WTC11 (cell line): Measurements from ENCODE around the gene SECISBP2L. TPM values are rescaled to one million over a fixed set of nuclear protein-coding genes. Genes with fewer than 3 reads are reported as not detected.

Experiments used
- ATAC-seq: fragments of 200-7000 bp; cut with Tn5 transposase; 2 replicates; pipeline ENCODE4 v1.10.0; 2021; ENCODE audit warnings: mild to moderate bottlenecking, moderate library complexity
- CTCF ChIA-PET: fragments of 300-600 bp; sonication (Branson Sonifier 250); formaldehyde crosslinking; loops from one replicate; lab custom pipeline; 2021; ENCODE audit warnings: antibody characterized with exemption; lab: Charles Lee
- POLR2A ChIA-PET: fragments of 350-600 bp; sonication (Branson Sonifier 250); formaldehyde crosslinking; loops from one replicate; lab custom pipeline; 2021; ENCODE audit warnings: antibody characterized with exemption; lab: Charles Lee
- DNase-seq: peaks from one replicate; pipeline ENCODE4 v3.0.0; 2021; ENCODE audit warnings: low spot score
- H3K27ac Mint-ChIP-seq: 2 replicates; pipeline ENCODE4 v1.8.0; 2021; ENCODE audit warnings: mixed read lengths
- H3K27me3 Mint-ChIP-seq: 2 replicates; pipeline ENCODE4 v1.8.0; 2021; ENCODE audit warnings: low read depth, mild to moderate bottlenecking, moderate library complexity, mixed read lengths
- H3K36me3 Mint-ChIP-seq: 2 replicates; pipeline ENCODE4 v1.8.0; 2021; ENCODE audit warnings: mixed read lengths
- H3K4me1 Mint-ChIP-seq: 2 replicates; pipeline ENCODE4 v1.8.0; 2022; ENCODE audit warnings: mixed read lengths
- H3K4me3 Mint-ChIP-seq: 2 replicates; pipeline ENCODE4 v1.8.0; 2021; ENCODE audit warnings: mild to moderate bottlenecking, moderate library complexity, mixed read lengths
- H3K9me3 Mint-ChIP-seq: 2 replicates; pipeline ENCODE4 v1.8.0; 2021; ENCODE audit warnings: mixed read lengths
- ATF2 ChIP-seq: sonication (generic); formaldehyde crosslinking; IDR thresholded peaks from 2 replicates; pipeline ENCODE4 v1.8.1; 2022; ENCODE audit warnings: low read depth, missing genetic modification reagents, borderline replicate concordance
- ATF3 ChIP-seq: sonication (generic); formaldehyde crosslinking; conservative IDR thresholded peaks from 2 replicates; pipeline ENCODE4 v1.8.1; 2022; ENCODE audit warnings: mild to moderate bottlenecking, missing genetic modification reagents
- E2F5 ChIP-seq: sonication (generic); formaldehyde crosslinking; IDR thresholded peaks from 2 replicates; pipeline ENCODE4 v1.8.1; 2022; ENCODE audit warnings: mild to moderate bottlenecking, moderate library complexity, missing genetic modification reagents
- ESRRA ChIP-seq: sonication (generic); formaldehyde crosslinking; IDR thresholded peaks from 2 replicates; pipeline ENCODE4 v1.8.1; 2022; ENCODE audit warnings: mild to moderate bottlenecking, missing genetic modification reagents, borderline replicate concordance
- FOXK1 ChIP-seq: sonication (generic); formaldehyde crosslinking; IDR thresholded peaks from 2 replicates; pipeline ENCODE4 v1.8.0; 2022; ENCODE audit warnings: mild to moderate bottlenecking, moderate library complexity, missing genetic modification reagents
- FOXP1 ChIP-seq: sonication (generic); formaldehyde crosslinking; IDR thresholded peaks from 2 replicates; pipeline ENCODE4 v1.8.0; 2022; ENCODE audit warnings: missing genetic modification reagents, mild to moderate bottlenecking, moderate library complexity, borderline replicate concordance
- NFATC4 ChIP-seq: fragments of 250-450 bp; sonication (Bioruptor Pico); IDR thresholded peaks from 2 replicates; pipeline ENCODE4 v1.9.0; 2021; ENCODE audit warnings: mild to moderate bottlenecking
- NR2C2 ChIP-seq: sonication (generic); formaldehyde crosslinking; IDR thresholded peaks from 2 replicates; pipeline ENCODE4 v1.8.0; 2022; ENCODE audit warnings: mild to moderate bottlenecking, missing genetic modification reagents
- SMAD4 ChIP-seq: sonication (generic); formaldehyde crosslinking; IDR thresholded peaks from 2 replicates; pipeline ENCODE4 v1.8.0; 2022; ENCODE audit warnings: mild to moderate bottlenecking, missing genetic modification reagents
- TCF7 ChIP-seq: sonication (generic); formaldehyde crosslinking; IDR thresholded peaks from 2 replicates; pipeline ENCODE4 v1.8.0; 2022; ENCODE audit warnings: mild to moderate bottlenecking, low read depth, missing genetic modification reagents, moderate library complexity
- TP53 ChIP-seq: sonication (generic); formaldehyde crosslinking; IDR thresholded peaks from 2 replicates; pipeline ENCODE4 v1.8.1; 2023; ENCODE audit warnings: mild to moderate bottlenecking, missing genetic modification reagents
- ZMAT4 ChIP-seq: fragments of 250-450 bp; sonication (Bioruptor Pico); IDR thresholded peaks from 2 replicates; pipeline ENCODE4 v1.9.0; 2021; ENCODE audit warnings: mild to moderate bottlenecking
- ZNF121 ChIP-seq: sonication (generic); formaldehyde crosslinking; IDR thresholded peaks from 2 replicates; pipeline ENCODE4 v1.8.0; 2023; ENCODE audit warnings: missing genetic modification reagents
- ZNF671 ChIP-seq: fragments of 250-450 bp; sonication (Bioruptor Pico); IDR thresholded peaks from 2 replicates; pipeline ENCODE4 v1.8.0; 2021; ENCODE audit warnings: mild to moderate bottlenecking
- total RNA-seq: library from RNA; stranded (reverse); gene quantifications from 3 replicates; pipeline ENCODE4 v1.2.3, GENCODE V29; 2021
- TF ChIP-seq, protein P1 (sequence below): fragments of 250-450 bp; sonication (Bioruptor Pico); IDR thresholded peaks from 2 replicates; pipeline ENCODE4 v1.9.0; 2021; ENCODE audit warnings: mild to moderate bottlenecking, borderline replicate concordance
- TF ChIP-seq, protein P2 (sequence below): sonication (generic); formaldehyde crosslinking; IDR thresholded peaks from 2 replicates; pipeline ENCODE4 v1.8.0; 2022; ENCODE audit warnings: mild to moderate bottlenecking, missing genetic modification reagents
- TF ChIP-seq, protein P3 (sequence below): fragments of 250-450 bp; sonication (Bioruptor Pico); IDR thresholded peaks from 2 replicates; pipeline ENCODE4 v2.1.2; 2022; ENCODE audit warnings: mild to moderate bottlenecking, moderate library complexity
- TF ChIP-seq, protein P4 (sequence below): sonication (generic); formaldehyde crosslinking; IDR thresholded peaks from 2 replicates; pipeline ENCODE4 v1.8.1; 2023; ENCODE audit warnings: mild to moderate bottlenecking, missing genetic modification reagents

Gene SECISBP2L
- total RNA-seq, 1 experiment from 2014 or later = 30.4 TPM

GRCh38 chr15:49064281-49064653, 18.0 kb upstream of the SECISBP2L start:
- CTCF ChIA-PET = interaction anchor here (1.0 kb wide), 1 partner anchor 89 kb away, joined by 5 read pairs; no protein-coding TSS in a partner anchor
- H3K27ac Mint-ChIP-seq = no peak overlapping the region

GRCh38 chr15:49063402-49064280, 17.4 kb upstream of the SECISBP2L start:
- H3K9me3 Mint-ChIP-seq = no peaks in the 10 kb centered on the region
- H3K36me3 Mint-ChIP-seq = no peaks in the 10 kb centered on the region
- no peak overlapping the region for H3K27ac Mint-ChIP-seq
- H3K4me3 Mint-ChIP-seq = no peak overlapping the region
- H3K4me1 Mint-ChIP-seq = peaks cover 1% of the 10 kb centered on the region
- DNase-seq = no peak
- ATAC-seq = peak; percentile 77
- POLR2A ChIA-PET = no interaction called here
- CTCF ChIA-PET = interaction anchor here (1.0 kb wide), 1 partner anchor 88 kb away, joined by 5 read pairs; no protein-coding TSS in a partner anchor
- no peaks in the 10 kb centered on the region for H3K27me3 Mint-ChIP-seq
- no peak for TF ChIP-seq NFATC4
- TF ChIP-seq, protein P1, sequence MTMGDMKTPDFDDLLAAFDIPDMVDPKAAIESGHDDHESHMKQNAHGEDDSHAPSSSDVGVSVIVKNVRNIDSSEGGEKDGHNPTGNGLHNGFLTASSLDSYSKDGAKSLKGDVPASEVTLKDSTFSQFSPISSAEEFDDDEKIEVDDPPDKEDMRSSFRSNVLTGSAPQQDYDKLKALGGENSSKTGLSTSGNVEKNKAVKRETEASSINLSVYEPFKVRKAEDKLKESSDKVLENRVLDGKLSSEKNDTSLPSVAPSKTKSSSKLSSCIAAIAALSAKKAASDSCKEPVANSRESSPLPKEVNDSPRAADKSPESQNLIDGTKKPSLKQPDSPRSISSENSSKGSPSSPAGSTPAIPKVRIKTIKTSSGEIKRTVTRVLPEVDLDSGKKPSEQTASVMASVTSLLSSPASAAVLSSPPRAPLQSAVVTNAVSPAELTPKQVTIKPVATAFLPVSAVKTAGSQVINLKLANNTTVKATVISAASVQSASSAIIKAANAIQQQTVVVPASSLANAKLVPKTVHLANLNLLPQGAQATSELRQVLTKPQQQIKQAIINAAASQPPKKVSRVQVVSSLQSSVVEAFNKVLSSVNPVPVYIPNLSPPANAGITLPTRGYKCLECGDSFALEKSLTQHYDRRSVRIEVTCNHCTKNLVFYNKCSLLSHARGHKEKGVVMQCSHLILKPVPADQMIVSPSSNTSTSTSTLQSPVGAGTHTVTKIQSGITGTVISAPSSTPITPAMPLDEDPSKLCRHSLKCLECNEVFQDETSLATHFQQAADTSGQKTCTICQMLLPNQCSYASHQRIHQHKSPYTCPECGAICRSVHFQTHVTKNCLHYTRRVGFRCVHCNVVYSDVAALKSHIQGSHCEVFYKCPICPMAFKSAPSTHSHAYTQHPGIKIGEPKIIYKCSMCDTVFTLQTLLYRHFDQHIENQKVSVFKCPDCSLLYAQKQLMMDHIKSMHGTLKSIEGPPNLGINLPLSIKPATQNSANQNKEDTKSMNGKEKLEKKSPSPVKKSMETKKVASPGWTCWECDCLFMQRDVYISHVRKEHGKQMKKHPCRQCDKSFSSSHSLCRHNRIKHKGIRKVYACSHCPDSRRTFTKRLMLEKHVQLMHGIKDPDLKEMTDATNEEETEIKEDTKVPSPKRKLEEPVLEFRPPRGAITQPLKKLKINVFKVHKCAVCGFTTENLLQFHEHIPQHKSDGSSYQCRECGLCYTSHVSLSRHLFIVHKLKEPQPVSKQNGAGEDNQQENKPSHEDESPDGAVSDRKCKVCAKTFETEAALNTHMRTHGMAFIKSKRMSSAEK (CRISPR knock-in tag) = no peak
- TF ChIP-seq ZMAT4 (CRISPR knock-in tag) = no peak
- TF ChIP-seq TCF7 (CRISPR knock-in tag) = no peak

More at GRCh38 chr15:49064281-49064653, 18.0 kb upstream of the SECISBP2L start:
- no peak for ATAC-seq
- no peaks in the 10 kb centered on the region; the same call in none of the 2 replicates for H3K4me1 Mint-ChIP-seq
- H3K4me3 Mint-ChIP-seq = no peak overlapping the region
- TF ChIP-seq ZNF671 (CRISPR knock-in tag) (no peak), NR2C2 (no peak), ATF2 (CRISPR knock-in tag) (no peak), ESRRA (no peak), ZNF121 (CRISPR knock-in tag) (no peak), E2F5 (CRISPR knock-in tag) (no peak), SMAD4 (no peak), ATF3 (CRISPR knock-in tag) (no peak), TP53 (CRISPR knock-in tag) (no peak), FOXP1 (CRISPR knock-in tag) (no peak), FOXK1 (CRISPR knock-in tag) (no peak)
- TF ChIP-seq, protein P2, sequence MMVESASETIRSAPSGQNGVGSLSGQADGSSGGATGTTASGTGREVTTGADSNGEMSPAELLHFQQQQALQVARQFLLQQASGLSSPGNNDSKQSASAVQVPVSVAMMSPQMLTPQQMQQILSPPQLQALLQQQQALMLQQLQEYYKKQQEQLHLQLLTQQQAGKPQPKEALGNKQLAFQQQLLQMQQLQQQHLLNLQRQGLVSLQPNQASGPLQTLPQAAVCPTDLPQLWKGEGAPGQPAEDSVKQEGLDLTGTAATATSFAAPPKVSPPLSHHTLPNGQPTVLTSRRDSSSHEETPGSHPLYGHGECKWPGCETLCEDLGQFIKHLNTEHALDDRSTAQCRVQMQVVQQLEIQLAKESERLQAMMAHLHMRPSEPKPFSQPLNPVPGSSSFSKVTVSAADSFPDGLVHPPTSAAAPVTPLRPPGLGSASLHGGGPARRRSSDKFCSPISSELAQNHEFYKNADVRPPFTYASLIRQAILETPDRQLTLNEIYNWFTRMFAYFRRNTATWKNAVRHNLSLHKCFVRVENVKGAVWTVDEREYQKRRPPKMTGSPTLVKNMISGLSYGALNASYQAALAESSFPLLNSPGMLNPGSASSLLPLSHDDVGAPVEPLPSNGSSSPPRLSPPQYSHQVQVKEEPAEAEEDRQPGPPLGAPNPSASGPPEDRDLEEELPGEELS = no peak
- TF ChIP-seq, protein P3, sequence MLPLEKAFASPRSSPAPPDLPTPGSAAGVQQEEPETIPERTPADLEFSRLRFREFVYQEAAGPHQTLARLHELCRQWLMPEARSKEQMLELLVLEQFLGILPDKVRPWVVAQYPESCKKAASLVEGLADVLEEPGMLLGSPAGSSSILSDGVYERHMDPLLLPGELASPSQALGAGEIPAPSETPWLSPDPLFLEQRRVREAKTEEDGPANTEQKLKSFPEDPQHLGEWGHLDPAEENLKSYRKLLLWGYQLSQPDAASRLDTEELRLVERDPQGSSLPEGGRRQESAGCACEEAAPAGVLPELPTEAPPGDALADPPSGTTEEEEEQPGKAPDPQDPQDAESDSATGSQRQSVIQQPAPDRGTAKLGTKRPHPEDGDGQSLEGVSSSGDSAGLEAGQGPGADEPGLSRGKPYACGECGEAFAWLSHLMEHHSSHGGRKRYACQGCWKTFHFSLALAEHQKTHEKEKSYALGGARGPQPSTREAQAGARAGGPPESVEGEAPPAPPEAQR (CRISPR knock-in tag) = no peak
- TF ChIP-seq, protein P4, sequence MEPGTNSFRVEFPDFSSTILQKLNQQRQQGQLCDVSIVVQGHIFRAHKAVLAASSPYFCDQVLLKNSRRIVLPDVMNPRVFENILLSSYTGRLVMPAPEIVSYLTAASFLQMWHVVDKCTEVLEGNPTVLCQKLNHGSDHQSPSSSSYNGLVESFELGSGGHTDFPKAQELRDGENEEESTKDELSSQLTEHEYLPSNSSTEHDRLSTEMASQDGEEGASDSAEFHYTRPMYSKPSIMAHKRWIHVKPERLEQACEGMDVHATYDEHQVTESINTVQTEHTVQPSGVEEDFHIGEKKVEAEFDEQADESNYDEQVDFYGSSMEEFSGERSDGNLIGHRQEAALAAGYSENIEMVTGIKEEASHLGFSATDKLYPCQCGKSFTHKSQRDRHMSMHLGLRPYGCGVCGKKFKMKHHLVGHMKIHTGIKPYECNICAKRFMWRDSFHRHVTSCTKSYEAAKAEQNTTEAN (CRISPR knock-in tag) = no peak
- no peaks in the 10 kb centered on the region for H3K27me3 Mint-ChIP-seq
- DNase-seq = no peak
- 0 out of 2 replicates have a peak, but pooled peaks cover under 1% of the 10 kb centered on the region for H3K9me3 Mint-ChIP-seq
- POLR2A ChIA-PET = no interaction called here
- no peaks in the 10 kb centered on the region for H3K36me3 Mint-ChIP-seq
